GM23338 (cell line): Measurements from ENCODE around the gene POLA2. TPM values are rescaled to one million over a fixed set of nuclear protein-coding genes. Genes with fewer than 3 reads are reported as not detected.

Source experiments
- ATAC-seq: fragments of 200-7000 bp; cut with Tn5 transposase; 3 replicates; pipeline ENCODE4 v1.9.1; 2020
- DNase-seq: peaks from one replicate; pipeline ENCODE4 v3.0.0-alpha.2; 2015; ENCODE audit warnings: low spot score
- H2AFZ ChIP-seq: fragments of 200-600 bp; sonication (generic); 2 replicates; pipeline ENCODE4 v1.8.0; 2016; ENCODE audit warnings: antibody characterized with exemption, mild to moderate bottlenecking, moderate library complexity
- H3F3A ChIP-seq: fragments of 200-600 bp; sonication (generic); replicated peaks from 2 replicates; pipeline ENCODE4 v1.8.0; 2017; ENCODE audit warnings: antibody characterized with exemption, mixed run types, low read depth
- H3K27ac ChIP-seq: fragments of 200-600 bp; sonication (generic); 2 replicates; pipeline ENCODE4 v1.6.1; 2016; ENCODE audit warnings: low read depth
- H3K27me3 ChIP-seq: fragments of 200-600 bp; sonication (generic); 2 replicates; pipeline ENCODE4 v1.8.0; 2016; ENCODE audit warnings: mild to moderate bottlenecking, mixed run types, moderate library complexity; ENCODE audit not compliant: insufficient read depth
- H3K36me3 ChIP-seq: fragments of 200-600 bp; sonication (generic); 2 replicates; pipeline ENCODE4 v1.8.0; 2016; ENCODE audit warnings: mild to moderate bottlenecking; ENCODE audit not compliant: insufficient read depth
- H3K4me1 ChIP-seq: fragments of 200-600 bp; sonication (generic); 2 replicates; pipeline ENCODE4 v1.8.0; 2016; ENCODE audit warnings: mild to moderate bottlenecking, moderate library complexity; ENCODE audit not compliant: insufficient read depth
- H3K4me2 ChIP-seq: fragments of 200-600 bp; sonication (generic); 2 replicates; pipeline ENCODE4 v1.7.1; 2017; ENCODE audit warnings: mixed run types
- H3K4me3 ChIP-seq: fragments of 200-600 bp; sonication (generic); 2 replicates; pipeline ENCODE4 v1.6.1; 2016; ENCODE audit warnings: mixed run types
- H3K79me2 ChIP-seq: fragments of 200-600 bp; sonication (generic); replicated peaks from 2 replicates; pipeline ENCODE4 v1.8.0; 2017; ENCODE audit warnings: mild to moderate bottlenecking; ENCODE audit not compliant: insufficient read depth
- H3K9me2 ChIP-seq: fragments of 200-600 bp; sonication (generic); 2 replicates; pipeline ENCODE4 v1.8.0; 2017; ENCODE audit not compliant: insufficient read depth
- H4K20me1 ChIP-seq: fragments of 200-600 bp; sonication (generic); replicated peaks from 2 replicates; pipeline ENCODE4 v1.8.0; 2017; ENCODE audit warnings: mild to moderate bottlenecking; ENCODE audit not compliant: insufficient read depth
- H3K27ac Mint-ChIP-seq: 2 replicates; pipeline ENCODE4 v1.8.0; 2020; ENCODE audit warnings: inconsistent platforms, mild to moderate bottlenecking, moderate library complexity, mixed read lengths
- H3K27me3 Mint-ChIP-seq: 3 replicates; pipeline ENCODE4 v1.8.0; 2022; ENCODE audit warnings: low read depth, mild to moderate bottlenecking, moderate library complexity, mixed read lengths, inconsistent platforms; ENCODE audit not compliant: insufficient read depth, poor library complexity
- H3K36me3 Mint-ChIP-seq: 3 replicates; pipeline ENCODE4 v1.8.0; 2021; ENCODE audit warnings: low read depth, mild to moderate bottlenecking, inconsistent platforms, moderate library complexity, mixed read lengths
- H3K4me1 Mint-ChIP-seq: 3 replicates; pipeline ENCODE4 v1.8.0; 2020; ENCODE audit warnings: mild to moderate bottlenecking, inconsistent platforms, mixed read lengths
- H3K4me3 Mint-ChIP-seq: 3 replicates; pipeline ENCODE4 v1.8.0; 2021; ENCODE audit warnings: moderate library complexity, mild to moderate bottlenecking, inconsistent platforms, mixed read lengths
- H3K9me3 Mint-ChIP-seq: 3 replicates; pipeline ENCODE4 v1.8.0; 2020; ENCODE audit warnings: moderate library complexity, mild to moderate bottlenecking, inconsistent platforms, mixed read lengths
- CREB1 ChIP-seq: fragments of 250-450 bp; sonication (Bioruptor Pico); IDR thresholded peaks from 2 replicates; pipeline ENCODE4 v1.5.0; 2020; ENCODE audit warnings: low read depth, mild to moderate bottlenecking, moderate library complexity
- CTCF ChIP-seq, 2 experiments: fragments of 200-600 bp in 1 of 2; sonication (generic) in 1 of 2; conservative IDR thresholded peaks; 2 replicates each; pipeline versions ENCODE4 v1.5.1 to v1.6.1; 2016 to 2017; ENCODE audit warnings: antibody characterized with exemption in 2 of 2, low read depth in 2 of 2, mild to moderate bottlenecking in 2 of 2, moderate library complexity in 1 of 2
- ETS1 ChIP-seq: IDR thresholded peaks from 2 replicates; pipeline ENCODE4 v1.6.1; 2016; ENCODE audit warnings: antibody characterized with exemption
- EZH2 ChIP-seq: fragments of 200-600 bp; sonication (generic); IDR thresholded peaks from one replicate; pipeline ENCODE4 v1.8.0; 2017; ENCODE audit warnings: antibody characterized with exemption, mild to moderate bottlenecking, low read depth; ENCODE audit not compliant: unreplicated experiment
- NANOG ChIP-seq: IDR thresholded peaks from 2 replicates; pipeline ENCODE4 v1.6.1; 2016; ENCODE audit warnings: antibody characterized with exemption, borderline replicate concordance
- REST ChIP-seq: IDR thresholded peaks from one replicate; pipeline ENCODE4 v1.6.1; 2018; ENCODE audit warnings: antibody characterized with exemption; ENCODE audit not compliant: unreplicated experiment
- STAT1 ChIP-seq: IDR thresholded peaks from one replicate; pipeline ENCODE4 v1.6.1; 2016; ENCODE audit warnings: antibody characterized with exemption; ENCODE audit not compliant: unreplicated experiment
- ZNF114 ChIP-seq: fragments of 250-450 bp; sonication (Bioruptor Pico); IDR thresholded peaks from 2 replicates; pipeline ENCODE4 v1.5.0; 2020; ENCODE audit warnings: mild to moderate bottlenecking, moderate library complexity
- ZNF331 ChIP-seq: fragments of 250-450 bp; sonication (Bioruptor Pico); IDR thresholded peaks from 2 replicates; pipeline ENCODE4 v1.5.0; 2020; ENCODE audit warnings: low read depth, mild to moderate bottlenecking, moderate library complexity
- ZNF462 ChIP-seq: fragments of 250-450 bp; sonication (Bioruptor Pico); IDR thresholded peaks from 2 replicates; pipeline ENCODE4 v1.5.0; 2020; ENCODE audit warnings: mild to moderate bottlenecking, moderate library complexity
- polyA plus RNA-seq: library from polyadenylated mRNA; unstranded; fragments of >200 nt; fragmentation: Nextera tagmentation; extraction: Ambion mirVana; gene quantifications from 2 replicates; pipeline ENCODE4 v1.2.1, GENCODE V29; 2016
- total RNA-seq: library from RNA; depleted of rRNA; stranded (reverse); fragments of >200 nt; shearing (Covaris generic); gene quantifications from 2 replicates; pipeline ENCODE4 v1.2.3, GENCODE V29; 2014

The POLA2 gene
- total and polyA plus RNA-seq, 2 experiments from 2014 or later, result 22.5 to 30.4 TPM

GRCh38 chr11:65303555-65303954 lies 41.8 kb downstream of the POLA2 start (continued):
- TF ChIP-seq ZNF462 (CRISPR knock-in tag), result no peak
- TF ChIP-seq CTCF (conservative IDR thresholded peaks at IDR 0.05; ENCODE audit: low read depth in 2 of 2), result no peak
- TF ChIP-seq STAT1, result no peak
- TF ChIP-seq ZNF114 (CRISPR knock-in tag), result no peak
- no peak for TF ChIP-seq CREB1
- TF ChIP-seq NANOG, result no peak

- DNase-seq, result no peak
- no peak overlapping the region for H3K4me3 ChIP-seq
- H3K27ac ChIP-seq, result no peak overlapping the region
- Mint-ChIP-seq H3K27me3 (peaks cover 20% of the 10 kb centered on the region), H3K4me3 (no peak overlapping the region), H3K4me1 (peaks cover 16% of the 10 kb centered on the region), H3K36me3 (peaks cover 14% of the 10 kb centered on the region), H3K27ac (no peak overlapping the region), H3K9me3 (no peaks in the 10 kb centered on the region; the same call in 2 of the 3 replicates)
- no peaks in the 10 kb centered on the region for H3K79me2 ChIP-seq
- H3K4me1 ChIP-seq, result peaks cover 14% of the 10 kb centered on the region
- no peak for ATAC-seq
- no peak overlapping the region for H2AFZ ChIP-seq
- H3F3A ChIP-seq, result 0 out of 2 replicates have a peak, but pooled peaks cover 2% of the 10 kb centered on the region
- no peaks in the 10 kb centered on the region for H3K9me2 ChIP-seq
- no peaks in the 10 kb centered on the region; the same call in 1 of the 2 replicates for H4K20me1 ChIP-seq
- no peaks in the 10 kb centered on the region for H3K36me3 ChIP-seq
- no peak overlapping the region for H3K4me2 ChIP-seq
- H3K27me3 ChIP-seq, result no peaks in the 10 kb centered on the region
- TF ChIP-seq NANOG, result no peak
- no peak for TF ChIP-seq EZH2
- TF ChIP-seq REST, result no peak
- no peak for TF ChIP-seq STAT1
- no peak for TF ChIP-seq ZNF331
- TF ChIP-seq CTCF (conservative IDR thresholded peaks at IDR 0.05; ENCODE audit: low read depth in 2 of 2), result no peak
- TF ChIP-seq ETS1, result no peak
Observed at GRCh38 chr11:65304110-65304509, 42.3 kb downstream of the POLA2 start.
